ENCODE measurements around the gene RCOR1.
A peak's percentile ranks its signal among the peaks of the same experiment; 100 is the strongest.

The RCOR1 gene

DNA sequence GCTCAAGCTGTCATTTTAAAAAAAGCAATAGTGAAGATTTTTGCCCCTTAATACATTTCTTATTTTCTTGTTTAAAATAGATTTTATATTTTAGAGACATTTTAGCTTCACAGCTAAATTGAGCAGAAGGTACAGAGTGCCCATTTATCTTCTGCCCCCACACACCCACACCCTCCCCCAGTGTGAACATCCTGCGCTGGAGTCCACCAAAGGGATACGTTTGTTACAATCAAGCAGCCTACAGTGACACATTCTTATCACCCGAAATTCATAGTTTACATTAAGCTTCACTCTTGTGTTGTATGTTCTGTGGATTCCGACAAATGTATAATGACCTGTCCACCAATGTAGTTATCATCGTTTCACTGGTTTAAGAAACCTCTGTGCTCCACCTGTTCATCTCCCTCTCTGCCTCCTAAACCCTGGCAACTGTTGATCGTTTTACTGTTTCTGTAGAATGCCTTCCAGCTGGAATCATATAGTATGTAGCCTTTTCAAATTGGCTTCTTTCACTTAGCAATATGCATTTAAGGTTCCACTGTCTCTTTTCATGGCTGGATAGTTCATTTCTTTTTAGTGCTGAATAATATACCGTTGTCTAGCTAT lies 93.8 kb downstream of the RCOR1 start:
- DNase-seq = no peak

DNA sequence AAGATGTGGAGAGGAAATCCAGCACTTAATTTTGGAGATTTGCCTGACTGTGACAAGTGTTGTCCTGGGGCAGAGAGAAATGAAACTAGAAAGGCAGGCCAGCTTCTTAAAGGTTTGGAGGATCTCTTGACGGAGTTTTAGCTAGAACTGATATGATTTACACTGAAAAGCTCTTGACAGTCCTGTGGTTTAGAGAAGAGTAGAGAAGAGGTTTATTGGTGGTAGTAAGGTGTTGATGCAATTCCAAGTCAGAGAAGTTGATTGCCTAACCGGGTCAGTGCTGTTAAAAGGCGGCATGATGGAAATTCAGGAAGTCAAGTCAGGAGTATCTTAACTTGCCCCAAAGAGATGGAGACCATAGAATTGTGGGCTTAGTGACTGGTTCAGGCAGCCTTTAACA lies 95.8 kb downstream of the RCOR1 start:
- no peak for DNase-seq

DNA sequence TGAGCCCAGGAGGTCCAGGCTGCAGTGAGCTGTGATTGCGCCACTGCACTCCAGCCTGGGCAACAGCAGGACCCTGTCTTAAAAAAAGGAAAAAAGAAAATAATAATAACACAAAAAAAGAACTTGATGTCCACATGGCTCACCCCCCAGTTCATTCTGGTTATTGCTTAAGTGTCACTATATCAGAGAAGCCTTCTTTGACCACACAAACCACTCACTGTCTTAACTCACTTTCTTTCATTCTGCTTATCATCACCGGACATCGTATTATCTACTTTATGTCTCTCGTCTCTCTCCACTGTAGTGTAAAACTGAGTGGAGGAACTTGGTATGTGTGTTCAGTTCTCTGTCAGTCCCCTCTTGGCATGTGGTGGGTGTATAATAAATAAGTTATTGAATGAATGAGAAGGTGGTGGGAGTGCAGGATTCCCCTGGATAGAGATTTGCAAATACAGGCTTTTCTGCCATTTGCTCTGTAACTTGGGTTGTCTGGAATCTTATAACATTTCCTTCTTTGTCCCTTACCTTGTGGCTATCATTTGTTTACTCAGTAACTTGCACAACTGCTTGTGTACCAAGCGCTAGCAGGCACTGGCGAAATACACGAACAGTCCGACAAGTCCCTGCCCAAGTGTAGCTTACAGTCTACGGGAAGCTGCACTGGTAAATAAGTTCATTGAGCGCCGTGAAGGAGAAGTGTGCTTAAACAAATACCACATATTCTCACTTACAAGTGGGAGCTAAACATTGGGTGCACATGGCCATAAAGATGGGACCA lies 98.2 kb downstream of the RCOR1 start:
- no peak for DNase-seq

DNA sequence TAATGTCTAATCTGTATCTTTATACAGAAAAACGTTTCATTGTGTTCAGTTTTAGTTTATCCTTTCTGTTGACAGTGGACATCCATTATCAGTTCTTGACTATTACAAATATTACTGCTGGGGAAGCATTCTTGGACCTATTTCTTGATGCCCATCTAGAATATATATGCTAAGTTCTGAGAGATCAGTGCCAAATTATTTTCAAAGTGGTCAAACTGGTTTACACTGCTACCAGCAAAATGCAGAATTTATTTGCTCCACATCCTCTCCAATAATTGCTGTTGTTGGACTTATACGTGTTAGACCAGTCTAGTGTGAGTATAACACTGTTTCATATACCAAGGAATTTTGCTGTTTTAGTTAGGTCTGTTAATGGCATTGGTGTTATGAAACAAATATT lies 99.3 kb downstream of the RCOR1 start:
- DNase-seq = no peak

DNA sequence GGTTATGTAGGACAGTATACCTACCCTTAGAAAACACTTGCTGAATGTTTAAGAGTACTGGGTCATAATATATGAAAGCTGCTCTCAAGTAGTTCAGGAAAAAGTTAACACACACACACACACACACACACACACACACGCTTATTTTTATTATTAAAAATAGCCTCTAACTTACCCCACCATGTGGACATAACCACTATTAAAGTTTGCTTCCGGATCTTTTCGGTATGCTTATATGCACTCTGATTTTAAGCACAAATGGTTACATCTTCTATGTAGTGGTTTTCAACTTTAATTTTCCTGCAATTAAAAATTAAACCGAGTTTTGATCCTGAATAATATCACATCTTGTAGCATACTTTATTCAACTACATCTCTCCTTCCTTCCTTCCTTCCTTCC lies 99.9 kb downstream of the RCOR1 start:
- DNase-seq = no peak

DNA sequence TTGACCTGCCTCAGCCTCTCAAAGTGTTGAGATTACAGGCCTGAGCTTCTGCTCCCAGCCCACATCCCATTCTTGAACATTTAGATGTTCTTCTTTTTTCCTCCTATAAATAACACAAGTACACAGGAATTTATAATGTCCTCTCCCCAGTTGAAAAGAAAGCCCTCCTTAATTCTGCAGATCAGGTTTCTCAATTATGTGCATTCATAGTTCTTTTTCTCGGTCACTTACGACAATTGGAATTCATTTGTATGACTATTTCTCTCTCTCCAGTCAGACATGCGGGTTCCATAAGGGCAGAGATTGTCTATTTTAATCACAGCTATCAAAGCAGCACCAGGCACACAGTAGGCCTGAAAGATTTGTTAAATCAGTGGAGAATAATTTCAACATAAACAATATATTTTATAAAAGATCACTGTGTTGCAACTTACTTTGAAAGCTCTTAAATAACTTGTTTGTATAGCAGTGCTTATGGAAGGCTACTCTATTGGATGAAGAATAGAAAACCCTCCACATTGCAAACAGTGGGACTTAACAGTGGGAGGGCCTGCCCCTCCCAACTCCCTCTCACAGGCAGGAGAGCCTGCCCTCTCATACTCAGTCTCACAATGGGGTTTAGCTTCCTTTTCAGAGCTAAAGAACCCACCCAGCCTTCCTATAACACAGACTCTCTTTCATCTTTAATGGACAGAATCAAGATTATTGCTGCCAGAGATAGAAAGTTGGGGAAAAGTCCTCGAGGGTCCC lies 100.7 kb downstream of the RCOR1 start:
- no peak for DNase-seq

DNA sequence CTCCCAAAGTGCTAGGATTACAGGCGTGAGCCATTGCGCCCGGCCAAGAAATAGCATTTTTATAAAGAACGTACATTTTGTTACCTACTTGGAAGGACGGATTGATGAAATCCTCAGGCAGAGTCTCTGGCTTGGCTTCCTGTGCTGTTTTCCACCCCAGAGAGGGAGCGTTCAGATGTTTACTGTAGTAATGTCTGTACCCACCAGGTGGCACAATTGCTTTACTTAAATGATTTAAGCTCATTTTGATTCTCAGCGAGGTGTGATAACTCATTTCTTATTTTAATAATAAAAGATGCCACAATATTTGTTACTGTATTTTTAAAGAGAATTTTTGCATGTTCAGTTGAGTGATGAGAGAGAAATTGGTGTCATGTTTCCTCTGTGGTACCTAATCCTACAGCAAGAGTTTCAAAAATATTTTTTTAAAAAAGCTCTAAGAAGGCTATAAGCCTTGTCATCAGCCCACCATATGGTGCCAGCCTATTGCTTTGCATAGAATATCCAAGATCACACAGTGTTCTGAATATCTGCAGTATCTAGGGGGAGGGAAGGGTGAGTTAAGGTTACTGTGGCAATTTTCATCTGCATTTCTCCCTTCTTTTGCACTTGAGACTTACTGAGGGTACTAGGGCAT lies 102.2 kb downstream of the RCOR1 start:
- DNase-seq = peak; percentile 74

DNA sequence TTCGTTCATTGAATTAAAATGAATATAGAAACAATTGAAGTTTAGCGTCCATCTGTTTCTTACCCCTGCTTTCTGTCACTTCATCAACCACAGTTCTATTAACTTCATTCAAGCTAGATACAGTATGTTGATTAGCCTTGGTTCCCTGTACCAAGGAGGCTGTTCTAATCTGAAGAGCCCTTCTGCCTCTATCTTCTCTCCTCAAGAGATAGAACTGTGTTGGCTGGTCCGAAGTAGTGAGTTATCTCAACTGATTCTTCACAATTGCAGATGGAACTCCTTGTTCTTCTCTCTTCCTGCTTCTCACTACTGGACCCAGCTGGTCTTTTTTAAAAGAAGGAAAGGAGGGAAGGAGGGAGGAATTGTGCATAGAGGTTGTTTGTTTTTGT lies 102.7 kb downstream of the RCOR1 start:
- DNase-seq = no peak

DNA sequence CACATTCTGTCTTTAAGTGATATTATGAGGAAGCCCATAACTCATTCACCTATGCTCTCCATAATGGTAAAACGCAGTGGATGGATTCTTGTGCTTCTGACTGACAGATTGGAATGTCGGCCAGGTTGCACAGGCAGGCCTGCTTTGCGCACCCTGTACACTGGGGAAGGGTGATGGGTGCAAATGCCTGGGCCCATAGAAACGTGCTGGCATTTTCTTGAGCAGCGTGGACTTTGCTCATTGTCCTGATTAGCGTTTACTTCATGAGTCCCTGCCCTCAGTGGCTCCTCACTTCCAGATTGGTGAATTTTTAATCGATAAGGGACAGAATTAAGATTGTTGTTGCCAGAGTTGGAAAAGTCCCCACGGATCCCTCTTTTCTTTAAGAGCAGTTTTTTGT lies 103.9 kb downstream of the RCOR1 start:
- DNase-seq = no peak

DNA sequence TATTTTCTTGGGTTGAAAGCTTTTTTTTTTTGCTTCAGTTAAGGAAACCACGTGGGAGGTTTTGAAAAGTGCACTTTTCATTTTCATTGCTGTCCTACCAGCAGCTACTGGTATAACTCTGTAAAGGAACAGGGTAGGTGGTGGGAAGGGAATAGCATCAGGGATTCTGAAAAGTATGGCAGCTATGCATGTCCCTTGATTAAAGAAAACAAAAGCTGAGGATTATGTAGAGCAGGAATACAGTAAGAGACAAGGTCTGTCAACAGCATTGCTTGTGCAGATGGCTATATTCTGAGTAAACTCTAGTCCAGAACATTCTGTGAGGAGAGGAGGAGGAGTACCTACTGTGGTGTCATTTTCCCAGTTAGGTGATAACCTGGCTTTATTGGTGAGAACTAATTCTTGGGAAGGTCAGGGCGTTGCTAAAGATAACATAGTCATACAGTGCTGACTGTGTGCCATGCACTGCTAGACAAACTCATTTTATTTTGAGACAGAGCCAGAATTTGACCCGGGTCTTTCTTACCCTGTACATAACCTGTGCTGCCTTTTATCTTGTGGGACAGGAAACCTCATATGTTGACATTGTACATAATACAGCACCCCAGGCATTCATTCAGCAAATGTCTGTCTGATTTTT lies 104.5 kb downstream of the RCOR1 start:
- DNase-seq = no peak

DNA sequence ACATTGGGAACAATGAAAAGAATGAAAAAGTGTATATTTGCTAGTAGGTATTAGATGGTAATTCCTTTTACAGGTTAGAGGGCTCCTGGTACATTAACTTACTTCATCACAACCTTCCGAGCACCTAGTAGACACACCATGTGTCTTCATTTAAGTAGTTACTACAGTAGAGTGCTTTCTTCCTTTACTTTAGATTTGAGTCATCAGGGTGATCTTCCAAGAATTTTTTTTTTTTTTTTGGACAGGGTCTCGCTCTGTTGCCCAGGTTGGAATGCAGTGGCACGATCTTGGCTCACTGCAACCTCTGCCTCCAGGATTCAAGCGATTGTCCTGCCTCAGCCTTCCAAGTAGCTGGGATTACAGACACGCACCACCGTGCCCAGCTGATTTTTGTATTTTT lies 105.1 kb downstream of the RCOR1 start:
- DNase-seq = no peak

DNA sequence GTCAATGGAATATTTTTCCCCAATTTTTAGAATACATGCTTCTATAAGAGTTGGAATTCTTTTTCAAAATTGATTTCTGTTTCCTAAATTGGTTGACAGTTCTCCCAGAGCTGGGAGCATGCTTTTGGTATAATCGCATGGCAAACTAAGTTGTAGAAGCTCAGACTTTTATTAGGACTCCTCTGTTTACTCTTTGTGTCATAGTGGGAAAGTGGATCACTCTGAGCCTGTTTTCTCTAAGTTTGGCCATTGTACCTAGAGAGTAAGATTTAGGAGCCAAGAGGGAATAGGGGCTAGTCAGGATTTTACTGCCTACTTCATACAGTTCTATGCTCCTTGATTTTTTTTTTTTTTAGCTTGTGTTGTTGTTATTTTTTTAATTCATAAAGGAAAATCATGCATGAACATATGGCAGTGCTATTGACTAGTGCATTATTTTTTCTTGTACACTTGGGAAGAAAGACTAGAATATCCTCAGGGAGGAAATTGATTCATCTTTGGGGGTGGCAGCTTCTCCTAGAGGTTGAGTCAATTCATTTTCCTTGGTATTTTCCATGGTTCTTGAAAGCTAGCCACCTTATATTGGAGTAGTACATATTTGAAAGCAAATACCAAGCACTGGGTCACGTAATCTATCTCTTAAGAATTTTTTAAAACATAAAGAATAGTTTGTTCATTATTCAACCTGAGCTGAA lies 107.1 kb downstream of the RCOR1 start:
- DNase-seq = no peak

DNA sequence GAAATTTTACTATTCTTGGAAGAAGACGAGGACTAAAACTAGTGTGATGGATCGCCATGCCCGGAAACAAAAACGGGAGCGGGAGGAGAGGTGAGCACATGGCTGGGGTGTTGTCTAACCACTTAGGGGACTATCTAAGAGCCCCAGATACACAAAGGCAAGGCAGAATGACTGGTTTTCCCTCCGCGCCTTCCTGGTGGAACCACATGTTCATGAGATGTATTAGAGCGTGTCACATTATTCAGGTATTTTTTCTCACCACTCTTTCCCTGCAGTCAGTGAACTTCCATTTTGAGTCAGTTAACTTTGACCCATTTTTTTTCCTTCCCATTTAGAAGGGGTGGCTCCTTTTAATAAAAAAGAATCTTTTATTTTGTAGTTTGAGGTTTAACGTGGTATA lies 116.0 kb downstream of the RCOR1 start:
- DNase-seq = no peak

DNA sequence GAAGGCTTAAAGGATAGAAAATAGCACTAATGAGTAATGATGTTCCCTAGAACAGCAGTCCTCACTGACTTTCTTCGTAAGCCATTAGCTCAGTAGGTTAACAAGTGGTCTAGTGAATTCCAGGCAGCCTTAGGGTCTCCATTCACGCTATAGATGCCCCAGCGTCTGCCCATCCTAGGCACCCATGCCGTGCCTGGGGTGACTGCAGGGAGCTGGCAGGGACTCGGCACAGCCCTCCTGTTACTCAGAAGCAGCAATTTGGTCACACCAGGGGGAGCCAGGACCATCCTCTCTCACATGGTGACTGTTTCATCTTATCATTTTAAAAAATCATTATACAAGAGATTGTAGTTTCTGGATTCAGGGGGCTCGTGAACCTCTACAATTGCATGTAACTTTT lies 118.8 kb downstream of the RCOR1 start:
- DNase-seq = no peak

DNA sequence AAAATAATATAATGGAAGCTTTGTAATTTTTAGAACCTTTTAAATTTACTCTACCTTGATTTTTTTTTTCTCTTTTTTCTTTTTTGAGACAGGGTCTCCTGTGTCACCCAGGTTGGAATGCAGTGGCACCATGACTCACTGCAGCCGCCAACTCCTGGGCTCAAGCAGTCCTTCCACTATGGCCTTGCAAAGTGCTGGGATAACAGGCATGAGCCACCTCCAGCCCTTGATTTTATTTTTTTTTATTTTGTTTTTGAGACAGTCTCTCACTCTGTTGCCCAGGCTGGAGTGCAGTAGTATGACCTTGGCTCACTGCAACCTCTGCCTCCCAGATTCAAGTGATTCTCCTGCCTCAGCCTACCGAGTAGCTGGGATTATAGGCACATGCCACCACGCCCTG lies 119.5 kb downstream of the RCOR1 start:
- DNase-seq = no peak

DNA sequence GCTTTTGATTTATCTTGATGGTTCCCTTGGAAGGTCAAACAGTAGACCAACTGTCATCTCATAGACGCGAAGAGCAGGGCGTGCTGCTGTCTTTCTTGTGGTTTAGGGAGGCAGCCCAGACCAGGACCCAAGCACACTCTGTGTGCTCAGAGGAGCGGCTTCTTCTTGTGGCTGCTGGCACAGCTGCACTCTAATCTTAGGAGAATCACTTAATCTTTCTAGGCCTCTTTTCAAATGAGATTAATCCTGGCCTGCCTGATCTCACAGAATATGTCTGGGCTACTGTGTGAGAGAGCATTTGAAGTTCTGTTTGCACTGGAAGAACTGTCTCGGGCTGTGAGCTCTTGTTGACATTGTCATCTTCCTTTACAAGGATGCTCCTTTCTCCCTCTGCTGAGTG lies 124.8 kb downstream of the RCOR1 start:
- no peak for DNase-seq

DNA sequence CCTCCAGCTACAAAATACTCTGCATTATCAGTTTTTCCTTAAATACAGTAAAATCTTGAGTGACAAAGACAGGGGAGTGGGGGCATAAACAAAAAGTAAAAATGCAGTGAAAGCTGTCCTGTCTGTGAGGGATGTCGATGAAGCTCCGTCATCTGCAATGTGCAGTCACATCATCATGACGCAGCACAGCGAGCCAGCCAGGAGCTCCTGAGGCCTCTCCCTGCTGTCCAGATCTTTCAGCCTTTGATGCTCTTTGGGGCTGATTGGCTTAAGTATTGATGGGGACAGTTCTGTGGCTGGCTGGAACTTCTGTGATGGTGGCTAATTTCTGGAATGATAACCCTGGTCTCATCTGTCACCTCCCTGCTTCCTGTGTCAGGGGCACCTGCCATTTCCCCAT lies 130.2 kb downstream of the RCOR1 start:
- DNase-seq = no peak

DNA sequence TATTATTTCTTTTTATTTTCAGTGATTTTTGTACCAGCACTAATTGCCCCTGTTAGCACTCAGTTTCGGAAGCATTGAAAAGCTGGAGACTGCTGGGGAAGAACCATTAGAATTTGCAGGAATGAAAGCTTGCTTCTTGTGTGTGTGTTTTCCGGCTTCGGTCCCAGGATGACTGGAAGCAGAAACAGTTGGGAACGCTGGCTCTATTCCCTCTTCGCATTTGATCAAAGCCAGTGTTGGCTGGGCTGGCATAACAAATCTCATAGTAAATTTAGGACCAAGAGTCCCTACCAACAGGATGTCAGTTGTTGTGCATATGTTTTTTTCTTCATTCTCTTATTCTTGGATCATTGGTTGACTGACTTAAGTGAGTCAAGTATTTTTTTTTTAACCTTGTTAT lies 131.2 kb downstream of the RCOR1 start:
- no peak for DNase-seq

DNA sequence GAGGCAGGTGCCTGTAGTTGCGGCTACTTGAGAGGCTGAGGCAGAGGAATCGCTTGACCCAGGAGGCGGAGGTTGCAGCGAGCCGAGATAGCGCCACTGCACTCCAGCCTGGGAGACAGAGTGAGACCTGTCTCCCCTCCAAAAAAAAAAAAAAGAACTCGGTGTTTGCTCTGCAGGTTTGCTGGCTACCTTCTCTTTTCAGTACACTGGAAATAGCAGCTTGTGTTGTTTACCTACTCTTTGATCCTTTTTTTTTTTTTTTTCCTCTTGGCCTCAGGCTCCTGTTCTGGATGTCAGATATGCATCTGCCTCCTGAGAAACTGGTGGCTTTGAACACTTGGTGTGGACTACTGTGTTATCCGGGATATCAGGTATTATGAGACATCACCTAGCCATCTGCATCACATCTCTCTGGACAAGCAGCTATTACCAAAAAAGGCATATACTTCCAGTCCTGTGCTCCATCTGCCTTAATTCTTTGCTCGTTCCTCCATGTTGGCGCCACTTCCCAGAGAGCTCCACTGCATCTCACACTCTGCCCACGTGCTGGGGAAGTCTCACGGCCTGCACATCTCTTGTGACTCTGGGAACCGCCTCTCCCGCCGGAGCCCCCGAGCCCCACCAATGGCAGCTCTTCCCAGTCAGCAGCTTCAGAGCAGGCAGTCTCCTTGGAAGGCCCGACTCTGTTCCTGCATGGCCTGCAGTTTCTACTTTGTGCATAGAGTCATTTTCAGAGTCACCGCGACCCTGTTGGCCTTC lies 133.9 kb downstream of the RCOR1 start:
- DNase-seq = no peak

DNA sequence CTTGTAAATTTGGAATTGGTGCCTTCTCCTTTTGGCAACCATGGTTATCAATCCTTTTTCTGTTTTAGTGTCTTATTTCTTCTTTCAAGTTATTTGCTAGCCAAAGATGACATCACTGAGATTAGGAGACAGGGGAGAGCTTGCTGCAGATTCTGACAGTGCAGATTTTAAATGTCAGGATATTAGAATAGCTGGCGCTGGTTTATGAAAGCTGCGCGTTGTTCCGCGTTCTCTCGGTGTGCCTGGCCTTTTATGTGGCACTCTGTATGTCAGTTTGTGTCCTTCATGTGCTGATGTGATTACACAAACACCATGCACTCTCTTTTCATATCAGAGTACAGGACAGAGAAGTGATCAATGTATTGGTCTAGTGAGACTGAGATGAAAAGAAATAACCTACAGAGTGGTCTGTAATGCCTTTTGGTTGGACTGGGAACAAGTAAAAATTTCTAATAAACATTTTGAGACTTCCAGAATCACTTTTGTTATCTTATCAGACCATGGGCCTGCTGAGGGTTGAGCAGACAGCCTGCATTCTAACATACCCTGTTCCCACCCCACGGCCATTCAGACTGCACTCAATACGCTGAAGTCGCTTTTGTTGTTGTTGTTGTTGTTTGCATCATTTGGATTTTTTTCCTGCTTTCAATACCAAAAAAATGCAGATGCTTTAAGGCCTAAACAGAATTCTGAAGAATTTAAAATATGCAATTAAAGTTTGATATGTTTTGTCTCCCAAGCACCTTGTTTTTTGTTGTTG lies 135.1 kb downstream of the RCOR1 start:
- no peak for DNase-seq

DNA sequence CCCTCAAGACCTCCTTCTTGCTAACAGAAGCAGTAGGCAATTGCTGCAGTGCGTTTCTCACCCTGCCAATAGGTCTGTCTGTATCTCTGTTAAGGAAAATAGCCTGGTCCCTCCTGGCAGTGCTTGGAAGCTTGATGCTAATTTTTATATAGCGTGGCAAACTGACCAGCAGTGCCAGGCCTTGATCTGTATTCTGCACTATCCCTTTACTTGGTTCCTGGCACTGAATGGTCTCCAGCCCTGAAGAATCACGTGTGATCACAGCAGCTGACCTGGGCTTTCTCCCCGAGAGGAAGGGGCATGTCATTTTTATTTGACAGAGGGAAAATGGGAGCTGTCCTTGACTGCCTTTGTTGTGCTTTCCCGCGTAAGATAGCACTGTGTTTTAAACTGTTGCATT lies 136.1 kb downstream of the RCOR1 start:
- no peak for DNase-seq

Measured in activated CD4-positive, alpha-beta T cell treated with anti-CD3 and anti-CD28 coated beads, Interleukin-2, Interleukin-6, amounts not matched to agents 100 ng/mL and 50 ng/mL, durations not matched to agents 16 hours and 8 hours (primary cell).